B cell (primary cell): Measurements from ENCODE around the gene RAD51B.

Source experiments
- CTCF ChIP-seq: fragments of 200-600 bp; IDR thresholded peaks from one replicate; pipeline ENCODE4 v1.8.0; 2022; ENCODE audit warnings: antibody characterized with exemption, mild to moderate bottlenecking
- EZH2 ChIP-seq: IDR thresholded peaks from 2 replicates; pipeline ENCODE4 v1.6.1; 2012; ENCODE audit warnings: borderline replicate concordance, low read depth, mild to moderate bottlenecking, moderate library complexity, low read length; ENCODE audit not compliant: insufficient read depth, poor library complexity, severe bottlenecking

- TF ChIP-seq CTCF (no peak), EZH2 (no peak)
These were observed 581.7 kb downstream of the RAD51B start for GRCh38 chr14:68401317-68401716.
